COLO829 (cell line): ENCODE measurements around the gene PLXNB1.

Source experiments
- DNase-seq: peaks from one replicate; pipeline ENCODE4 v3.0.0; 2012; ENCODE audit warnings: low spot score

Gene PLXNB1

GRCh38 chr3:48370333-48370713 is 59.6 kb downstream of the PLXNB1 start:
- no peak for DNase-seq

GRCh38 chr3:48369693-48370332 is 60.1 kb downstream of the PLXNB1 start:
- no peak for DNase-seq

- DNase-seq = no peak
Observed at GRCh38 chr3:48367201-48367600, 62.7 kb downstream of the PLXNB1 start.

GRCh38 chr3:48364840-48365239 is 65.0 kb downstream of the PLXNB1 start:
- no peak for DNase-seq

- no peak for DNase-seq
Observed at GRCh38 chr3:48361928-48362327, 68.0 kb downstream of the PLXNB1 start.

- DNase-seq = no peak
Observed at GRCh38 chr3:48356419-48356818, 73.5 kb downstream of the PLXNB1 start.

GRCh38 chr3:48353987-48354386 is 75.9 kb downstream of the PLXNB1 start:
- no peak for DNase-seq
